Rectal smooth muscle tissue (tissue), 1 donor: ENCODE measurements around the gene INTS6.

Experiments
- H3K27ac ChIP-seq: one replicate; pipeline ENCODE4 v1.7.0; 2013; ENCODE audit warnings: low read depth, low read length, inconsistent platforms
- H3K27me3 ChIP-seq: one replicate; pipeline ENCODE4 v1.7.0; 2013; ENCODE audit warnings: low read length; ENCODE audit not compliant: control insufficient read depth, insufficient read depth
- H3K36me3 ChIP-seq: one replicate; pipeline ENCODE4 v1.7.0; 2013; ENCODE audit warnings: low read length; ENCODE audit not compliant: control insufficient read depth, insufficient read depth
- H3K4me1 ChIP-seq: one replicate; pipeline ENCODE4 v1.7.0; 2013; ENCODE audit warnings: low read length; ENCODE audit not compliant: control insufficient read depth, insufficient read depth
- H3K4me3 ChIP-seq: one replicate; pipeline ENCODE4 v1.7.0; 2013; ENCODE audit warnings: low read length
- H3K9ac ChIP-seq: one replicate; pipeline ENCODE4 v1.7.0; 2013; ENCODE audit warnings: low read length

INTS6 gene

GRCh38 chr13:51318876-51319275 lies 134.0 kb downstream of the INTS6 start:
- H3K9ac ChIP-seq: no peak overlapping the region
- H3K4me1 ChIP-seq: no peaks in the 10 kb centered on the region
- H3K4me3 ChIP-seq: no peak overlapping the region
- no peaks in the 10 kb centered on the region for H3K27me3 ChIP-seq
- H3K36me3 ChIP-seq: no peaks in the 10 kb centered on the region
- no peak overlapping the region for H3K27ac ChIP-seq

- Histone ChIP-seq H3K27ac (no peak overlapping the region), H3K36me3 (no peaks in the 10 kb centered on the region), H3K4me1 (no peaks in the 10 kb centered on the region), H3K9ac (no peak overlapping the region), H3K4me3 (no peak overlapping the region), H3K27me3 (no peaks in the 10 kb centered on the region)
Observed at GRCh38 chr13:51318015-51318414, 134.8 kb downstream of the INTS6 start.

GRCh38 chr13:51317262-51317661 lies 135.6 kb downstream of the INTS6 start:
- Histone ChIP-seq H3K4me3 (no peak overlapping the region), H3K9ac (no peak overlapping the region), H3K27me3 (no peaks in the 10 kb centered on the region), H3K4me1 (no peaks in the 10 kb centered on the region), H3K27ac (no peak overlapping the region), H3K36me3 (no peaks in the 10 kb centered on the region)

- Histone ChIP-seq H3K4me1 (no peaks in the 10 kb centered on the region), H3K4me3 (no peak overlapping the region), H3K27me3 (no peaks in the 10 kb centered on the region), H3K9ac (no peak overlapping the region), H3K27ac (no peak overlapping the region), H3K36me3 (no peaks in the 10 kb centered on the region)
Observed at GRCh38 chr13:51313619-51314018, 139.2 kb downstream of the INTS6 start.

GRCh38 chr13:51311957-51312520 lies 140.8 kb downstream of the INTS6 start:
- Histone ChIP-seq H3K27me3 (no peaks in the 10 kb centered on the region), H3K4me1 (no peaks in the 10 kb centered on the region), H3K27ac (no peak overlapping the region), H3K9ac (no peak overlapping the region), H3K4me3 (no peak overlapping the region), H3K36me3 (no peaks in the 10 kb centered on the region)
